ENCODE data around the gene TXNRD3.

- TF ChIP-seq, protein P1, sequence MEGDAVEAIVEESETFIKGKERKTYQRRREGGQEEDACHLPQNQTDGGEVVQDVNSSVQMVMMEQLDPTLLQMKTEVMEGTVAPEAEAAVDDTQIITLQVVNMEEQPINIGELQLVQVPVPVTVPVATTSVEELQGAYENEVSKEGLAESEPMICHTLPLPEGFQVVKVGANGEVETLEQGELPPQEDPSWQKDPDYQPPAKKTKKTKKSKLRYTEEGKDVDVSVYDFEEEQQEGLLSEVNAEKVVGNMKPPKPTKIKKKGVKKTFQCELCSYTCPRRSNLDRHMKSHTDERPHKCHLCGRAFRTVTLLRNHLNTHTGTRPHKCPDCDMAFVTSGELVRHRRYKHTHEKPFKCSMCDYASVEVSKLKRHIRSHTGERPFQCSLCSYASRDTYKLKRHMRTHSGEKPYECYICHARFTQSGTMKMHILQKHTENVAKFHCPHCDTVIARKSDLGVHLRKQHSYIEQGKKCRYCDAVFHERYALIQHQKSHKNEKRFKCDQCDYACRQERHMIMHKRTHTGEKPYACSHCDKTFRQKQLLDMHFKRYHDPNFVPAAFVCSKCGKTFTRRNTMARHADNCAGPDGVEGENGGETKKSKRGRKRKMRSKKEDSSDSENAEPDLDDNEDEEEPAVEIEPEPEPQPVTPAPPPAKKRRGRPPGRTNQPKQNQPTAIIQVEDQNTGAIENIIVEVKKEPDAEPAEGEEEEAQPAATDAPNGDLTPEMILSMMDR (IDR thresholded peaks at IDR 0.05; ENCODE audit: poor library complexity), result no peak
- no peak for TF ChIP-seq EZH2phosphoT487 (IDR thresholded peaks at IDR 0.05; ENCODE audit: low read depth, severe bottlenecking, unreplicated experiment)
These were observed 8.8 kb upstream of the TXNRD3 start for GRCh38 chr3:126663750-126664149.

Data from hepatocyte (in vitro differentiated cells).